HG03521 (cell line): Measurements from ENCODE around the gene SQOR.

Experiments used
- ATAC-seq: cut with Tn5 transposase; IDR thresholded peaks from one replicate; pipeline ENCODE4 v1.9.1; 2021; ENCODE audit warnings: mild to moderate bottlenecking, moderate library complexity; ENCODE audit not compliant: unreplicated experiment

The SQOR gene

GRCh38 chr15:45657764-45658545, 23.1 kb downstream of the SQOR start:
- ATAC-seq = no peak

GRCh38 chr15:45660231-45660979, 25.6 kb downstream of the SQOR start:
- ATAC-seq = no peak

- no peak for ATAC-seq
Measured at GRCh38 chr15:45662375-45662774, 27.5 kb downstream of the SQOR start.

GRCh38 chr15:45664451-45664850, 29.6 kb downstream of the SQOR start:
- no peak for ATAC-seq

GRCh38 chr15:45665261-45665660, 30.4 kb downstream of the SQOR start:
- no peak for ATAC-seq

- ATAC-seq = no peak
Measured at GRCh38 chr15:45666119-45666875, 31.5 kb downstream of the SQOR start.

GRCh38 chr15:45667002-45667401, 32.2 kb downstream of the SQOR start:
- no peak for ATAC-seq

GRCh38 chr15:45668386-45668785, 33.6 kb downstream of the SQOR start:
- ATAC-seq = no peak

- ATAC-seq = no peak
Measured at GRCh38 chr15:45669422-45669821, 34.6 kb downstream of the SQOR start.

GRCh38 chr15:45670091-45670490, 35.3 kb downstream of the SQOR start:
- ATAC-seq = no peak

GRCh38 chr15:45670511-45670910, 35.7 kb downstream of the SQOR start:
- ATAC-seq = no peak

- no peak for ATAC-seq
Measured at GRCh38 chr15:45674677-45675076, 39.8 kb downstream of the SQOR start.

- no peak for ATAC-seq
Measured at GRCh38 chr15:45677797-45678196, 43.0 kb downstream of the SQOR start.

- no peak for ATAC-seq
Measured at GRCh38 chr15:45678459-45679178, 43.8 kb downstream of the SQOR start.

GRCh38 chr15:45684533-45684932, 49.7 kb downstream of the SQOR start:
- ATAC-seq = no peak

GRCh38 chr15:45689616-45690015, 54.8 kb downstream of the SQOR start:
- ATAC-seq = no peak

- ATAC-seq = no peak
Measured at GRCh38 chr15:45690581-45691260, 55.9 kb downstream of the SQOR start.

GRCh38 chr15:45701108-45701507, 66.3 kb downstream of the SQOR start:
- ATAC-seq = no peak

- ATAC-seq = no peak
Measured at GRCh38 chr15:45702041-45702440, 67.2 kb downstream of the SQOR start.

GRCh38 chr15:45703670-45704328, 69.0 kb downstream of the SQOR start:
- no peak for ATAC-seq
